ENCODE data around the gene SNX8.

DNA sequence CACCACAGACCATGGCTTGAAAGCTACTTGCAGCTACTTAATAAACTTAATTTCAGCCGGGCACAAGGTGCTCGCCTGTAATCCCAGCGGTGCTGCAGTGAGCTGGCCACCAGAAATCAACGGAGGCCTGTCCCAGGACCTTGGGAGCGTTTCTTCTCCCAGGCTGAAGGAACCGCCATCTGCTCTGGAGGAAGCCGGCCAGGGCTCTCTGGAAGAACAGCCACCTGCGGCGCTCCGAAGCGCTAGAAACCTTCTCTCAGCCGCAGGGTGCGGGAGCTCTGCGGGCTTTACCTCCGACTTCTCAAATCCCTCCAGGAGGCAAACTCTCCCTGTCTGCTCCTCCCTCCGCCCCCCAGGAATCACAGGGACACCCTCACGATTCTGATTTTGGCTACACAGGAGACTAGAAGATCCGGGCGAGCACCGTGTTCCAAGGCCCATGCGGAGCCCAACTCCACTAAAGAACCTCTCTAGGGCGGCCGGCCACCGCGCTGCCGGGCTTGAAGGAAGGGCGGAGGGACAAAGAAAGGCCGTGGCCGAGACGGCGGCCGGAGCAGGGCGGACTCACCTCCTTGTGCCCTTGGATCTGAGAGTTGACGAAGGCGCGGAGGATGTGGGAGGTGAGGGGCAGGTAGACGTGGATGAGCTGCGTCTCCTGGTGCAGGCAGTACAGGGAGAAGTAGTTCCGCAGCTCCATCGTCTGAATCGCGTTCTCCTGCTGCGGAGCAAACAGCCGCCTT, 57.8 kb downstream of the SNX8 start:
- TF ChIP-seq, protein P1, sequence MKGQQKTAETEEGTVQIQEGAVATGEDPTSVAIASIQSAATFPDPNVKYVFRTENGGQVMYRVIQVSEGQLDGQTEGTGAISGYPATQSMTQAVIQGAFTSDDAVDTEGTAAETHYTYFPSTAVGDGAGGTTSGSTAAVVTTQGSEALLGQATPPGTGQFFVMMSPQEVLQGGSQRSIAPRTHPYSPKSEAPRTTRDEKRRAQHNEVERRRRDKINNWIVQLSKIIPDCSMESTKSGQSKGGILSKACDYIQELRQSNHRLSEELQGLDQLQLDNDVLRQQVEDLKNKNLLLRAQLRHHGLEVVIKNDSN (IDR thresholded peaks at IDR 0.05): no peak
- TF ChIP-seq CEBPB (IDR thresholded peaks at IDR 0.05) (no peak), YY1 (IDR thresholded peaks at IDR 0.05; ENCODE audit: low read depth) (no peak), EP300 (IDR thresholded peaks at IDR 0.05; ENCODE audit: borderline replicate concordance) (no peak), EGR1 (IDR thresholded peaks at IDR 0.05) (no peak)
- TF ChIP-seq, protein P2, sequence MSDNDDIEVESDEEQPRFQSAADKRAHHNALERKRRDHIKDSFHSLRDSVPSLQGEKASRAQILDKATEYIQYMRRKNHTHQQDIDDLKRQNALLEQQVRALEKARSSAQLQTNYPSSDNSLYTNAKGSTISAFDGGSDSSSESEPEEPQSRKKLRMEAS (IDR thresholded peaks at IDR 0.05): no peak

All from Ishikawa (cell line).